Activated CD4-positive, CD25-positive, alpha-beta regulatory T cell treated with anti-CD3 and anti-CD28 coated beads, Interleukin-2, amount 50 U/mL, for 72 hours (primary cell): ENCODE data around the gene FXYD2.

Source experiments
- DNase-seq: peaks from one replicate; pipeline ENCODE4 v3.0.0; 2021

Gene FXYD2

DNA sequence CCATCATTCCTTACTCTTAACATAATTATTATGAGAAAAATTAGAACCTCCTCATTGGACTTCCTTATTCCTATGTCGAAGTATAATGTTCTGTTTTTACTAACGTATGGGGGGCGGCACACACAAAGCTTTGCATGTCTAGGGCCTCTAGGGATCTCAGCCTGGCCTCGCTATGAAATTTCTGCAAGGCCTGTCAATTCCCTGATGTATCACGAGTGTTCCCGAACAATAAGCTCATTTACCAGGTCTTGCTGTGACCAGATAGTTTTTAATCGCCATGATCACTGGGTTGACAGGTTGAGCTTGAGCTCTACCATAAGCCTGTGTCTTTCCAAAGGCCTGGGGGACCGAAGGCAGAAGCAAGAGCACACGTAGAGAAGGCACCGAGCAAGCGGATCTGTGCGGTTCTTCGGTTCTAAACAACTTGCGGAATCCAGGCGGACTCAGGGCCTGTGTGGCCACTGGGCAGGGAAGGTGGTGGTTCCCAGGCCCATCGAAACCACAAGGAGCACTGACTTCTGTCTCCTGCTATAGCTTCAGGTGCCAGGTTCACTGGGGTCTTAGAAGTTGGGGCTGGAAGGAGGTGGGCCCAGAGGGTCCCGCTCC, 10.4 kb upstream of the FXYD2 start:
- peak; percentile 21 for DNase-seq

DNA sequence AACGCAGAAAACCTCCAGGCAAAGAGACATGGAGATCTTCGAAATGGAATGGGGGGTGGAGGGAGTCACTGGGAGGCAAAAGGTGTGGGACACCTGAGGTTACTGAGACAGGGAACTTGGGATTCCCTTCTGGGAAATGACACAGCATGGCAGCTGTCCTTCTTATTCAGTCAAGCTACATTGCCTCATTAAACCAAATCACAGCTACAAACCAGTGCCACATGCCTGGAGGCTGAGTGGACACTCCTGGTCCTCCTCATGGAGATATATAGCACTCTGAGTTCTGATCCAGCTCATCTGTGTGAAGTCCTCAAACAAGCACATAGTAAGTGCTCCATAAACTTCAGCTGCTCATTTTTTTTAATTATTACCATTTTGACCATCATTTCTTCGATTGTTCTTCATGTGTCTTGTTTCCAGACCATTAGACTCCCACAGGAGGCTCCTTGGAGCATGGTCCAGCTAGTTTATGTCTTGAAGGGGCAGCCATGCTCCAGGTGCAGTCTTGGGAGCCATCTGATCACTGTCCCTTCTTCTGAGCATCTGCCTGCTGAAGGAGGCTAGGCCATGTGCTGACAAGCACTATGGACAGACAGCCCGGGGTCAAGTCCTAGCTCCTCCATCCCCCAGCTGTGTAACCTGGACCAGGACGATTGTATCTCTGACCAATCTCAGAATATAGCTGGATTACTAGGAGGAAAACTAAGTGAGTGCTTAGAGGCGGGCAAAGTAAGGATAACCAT, 9.7 kb upstream of the FXYD2 start:
- peak; percentile 8 for DNase-seq

DNA sequence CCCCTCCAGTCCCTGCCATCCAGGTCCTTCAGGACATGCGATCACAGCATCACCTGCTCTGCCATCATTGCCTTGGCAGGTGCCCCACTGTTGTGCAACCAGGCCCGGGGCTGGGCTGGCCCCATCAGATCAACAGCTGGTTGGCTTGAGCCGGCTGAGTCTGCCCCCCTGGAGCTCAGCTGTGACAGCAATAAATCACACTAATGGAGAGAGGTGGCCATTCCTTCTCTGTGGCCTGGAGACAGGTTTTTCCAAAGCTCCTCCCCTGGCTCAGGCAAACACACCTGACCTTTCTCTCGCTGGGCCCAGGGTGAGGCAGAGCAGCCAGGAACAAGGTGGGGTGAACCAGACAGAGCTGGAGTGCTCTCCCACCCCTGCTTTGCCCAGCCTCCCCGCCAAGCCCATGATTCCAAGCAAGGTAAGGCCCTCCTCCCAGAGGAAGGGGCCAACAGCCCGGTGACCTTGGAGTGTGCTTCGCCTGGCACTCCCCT, 8.9 kb upstream of the FXYD2 start:
- DNase-seq: peak; percentile 28

DNA sequence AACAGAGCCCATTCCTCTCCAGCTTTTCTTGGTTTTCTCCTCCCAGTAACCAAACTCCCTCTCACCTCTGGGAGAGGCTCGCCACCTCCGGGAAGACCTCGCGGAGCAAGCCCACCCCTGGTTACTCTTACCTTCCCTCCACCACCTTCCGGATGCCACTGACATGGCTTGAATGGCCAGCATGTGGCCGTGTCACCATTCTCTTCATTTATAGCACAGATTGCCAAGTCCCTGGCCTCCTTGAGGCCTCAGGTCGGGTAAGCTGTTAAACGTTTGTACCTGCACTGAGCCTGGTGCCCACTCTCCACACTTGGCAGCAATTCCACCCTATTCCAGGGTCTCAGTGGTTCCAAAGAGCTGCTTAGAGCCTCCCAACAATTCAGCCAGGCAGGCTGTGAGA, 8.0 kb upstream of the FXYD2 start:
- peak; percentile 9 for DNase-seq

DNA sequence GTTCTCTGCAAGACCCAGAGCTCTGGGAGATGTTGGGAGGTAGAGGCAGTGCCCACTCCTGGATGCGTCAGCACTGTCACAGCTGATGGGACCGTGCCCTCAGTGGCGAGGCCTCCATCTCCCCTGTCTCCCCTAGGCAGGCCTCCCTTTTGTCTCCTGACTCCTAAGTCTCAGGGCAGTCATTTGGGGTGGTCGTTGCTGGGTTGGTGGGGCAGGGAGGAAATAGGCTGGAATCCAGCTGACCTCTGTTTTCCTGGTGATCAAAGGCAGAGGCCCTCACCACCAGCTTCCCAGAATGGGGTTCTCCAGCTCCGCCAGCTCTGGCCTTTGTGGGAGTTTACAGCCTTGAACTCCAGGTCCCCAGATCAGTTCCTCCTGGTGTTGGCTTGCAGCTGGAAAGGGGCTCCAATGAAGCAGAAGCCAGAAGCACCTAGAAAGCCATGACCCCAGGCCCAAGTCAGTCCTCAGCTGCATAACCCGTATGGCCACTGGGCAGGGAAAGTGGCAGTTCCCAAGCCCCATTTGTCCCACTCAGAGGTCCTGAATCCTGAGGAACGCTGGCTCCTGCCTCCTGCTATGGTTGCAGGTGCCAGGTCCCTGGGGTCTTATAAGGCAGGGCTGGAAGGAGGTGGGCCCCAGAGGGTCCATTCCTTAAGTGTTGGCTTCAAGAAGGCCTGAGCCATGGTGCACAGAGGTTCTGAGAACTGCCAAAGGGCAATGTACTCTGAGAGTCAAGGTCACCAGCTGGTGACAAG, 7.3 kb upstream of the FXYD2 start:
- peak; percentile 15 for DNase-seq

DNA sequence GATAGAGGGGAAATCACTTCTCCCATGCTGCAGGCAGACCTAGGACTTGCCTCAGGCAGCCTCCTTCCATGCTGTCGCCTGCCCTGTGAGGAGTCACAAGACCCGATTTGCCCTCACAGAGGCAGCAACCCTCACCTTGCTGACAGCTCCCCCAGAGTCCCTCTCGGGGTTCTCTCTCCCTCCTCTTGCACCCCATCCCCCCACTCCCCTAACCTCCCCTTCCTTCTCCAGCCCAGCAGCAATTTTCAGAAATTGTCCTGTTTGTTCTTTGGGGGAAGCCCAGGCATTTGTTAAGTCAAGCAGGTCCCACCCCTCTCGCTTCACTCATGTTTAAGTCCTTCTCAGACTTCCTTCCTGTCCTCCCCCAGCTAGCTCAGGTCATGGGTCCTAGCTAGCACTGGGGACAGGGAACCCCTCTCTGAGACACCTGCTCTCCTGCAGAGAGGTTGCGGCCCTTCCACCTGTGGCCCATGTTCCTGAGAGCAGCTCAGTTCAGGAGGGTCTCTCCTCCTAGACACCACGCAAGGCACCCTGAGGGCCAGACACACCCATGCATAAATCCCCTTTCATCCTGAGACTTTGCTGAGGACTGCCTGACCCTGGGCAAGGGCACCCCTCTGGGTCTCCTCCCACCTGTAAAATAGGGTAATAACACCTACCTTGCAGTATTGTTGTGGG, 6.3 kb upstream of the FXYD2 start:
- peak; percentile 29 for DNase-seq

DNA sequence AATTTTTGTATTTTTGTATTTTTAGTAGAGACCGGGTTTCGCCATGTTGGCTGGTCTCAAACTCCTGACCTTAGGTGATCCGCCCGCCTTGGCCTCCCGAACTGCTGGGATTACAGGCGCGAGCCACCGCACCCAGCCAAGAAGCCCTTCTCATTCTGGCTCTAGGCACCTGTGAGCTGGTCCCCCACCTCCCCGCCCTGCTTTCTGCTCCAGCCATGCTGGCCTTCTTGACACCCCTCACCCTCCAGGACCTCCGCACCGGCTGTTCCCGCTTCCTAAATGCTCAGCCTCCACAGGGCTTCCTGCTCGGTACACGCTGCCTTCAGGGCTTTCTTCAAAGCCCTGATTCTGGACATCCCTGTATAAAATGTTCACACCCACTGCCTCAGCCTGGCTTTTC, 5.5 kb upstream of the FXYD2 start:
- no peak for DNase-seq

DNA sequence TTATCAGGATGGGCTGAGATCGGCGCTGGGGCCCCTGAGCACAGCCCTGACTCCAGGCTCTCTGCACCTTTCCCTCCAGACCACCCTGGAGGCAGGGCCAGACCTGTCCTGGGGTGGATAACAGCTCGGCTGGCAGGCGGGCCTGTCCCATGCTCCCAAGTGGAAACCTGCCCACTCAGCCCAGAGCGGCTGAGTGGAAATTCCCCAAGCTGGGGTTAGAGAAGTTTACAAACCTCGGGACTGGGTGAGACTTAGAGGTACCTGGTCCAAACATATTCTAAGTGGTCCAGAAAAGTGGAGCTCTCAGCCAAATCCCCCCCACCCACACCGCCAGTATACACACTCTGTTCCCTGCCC, 4.8 kb upstream of the FXYD2 start:
- peak; percentile 30 for DNase-seq

DNA sequence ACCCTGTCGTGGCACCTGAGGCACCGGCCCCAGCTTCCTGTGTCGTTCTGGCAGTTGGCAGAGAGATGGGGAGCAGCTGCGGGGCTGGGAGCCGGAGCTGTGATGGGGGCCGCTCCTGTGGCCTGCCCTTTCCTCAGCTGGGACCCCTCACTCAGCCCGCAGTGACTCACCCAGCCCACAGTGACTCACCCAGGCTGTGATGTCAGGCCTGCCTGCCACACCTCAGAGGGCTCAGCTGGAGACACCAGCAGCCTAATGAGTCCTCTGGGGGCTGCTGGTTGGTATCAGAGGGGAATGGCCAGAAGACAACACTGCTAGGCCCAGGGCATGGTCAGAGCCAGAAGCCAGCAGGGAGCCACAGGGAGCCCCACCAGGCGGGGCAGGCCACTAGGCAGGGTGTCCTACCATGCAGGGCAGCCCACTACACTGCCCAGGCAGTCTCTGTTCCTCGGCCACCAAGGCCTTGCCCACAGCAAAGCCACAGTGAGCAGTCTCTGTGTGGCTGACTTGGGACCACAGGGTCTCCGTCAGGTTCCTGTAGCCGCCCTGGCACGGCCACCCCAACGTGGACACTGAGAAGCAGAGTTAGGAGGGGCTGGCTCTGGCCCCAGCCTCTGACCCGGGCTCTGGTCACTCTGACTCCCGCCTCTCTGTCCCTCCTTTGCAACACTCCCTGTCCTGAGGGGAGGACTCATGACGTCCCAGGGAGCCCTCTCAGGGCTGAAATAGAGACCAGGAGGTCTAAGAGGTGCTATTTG, 4.2 kb upstream of the FXYD2 start:
- peak; percentile 66 for DNase-seq

DNA sequence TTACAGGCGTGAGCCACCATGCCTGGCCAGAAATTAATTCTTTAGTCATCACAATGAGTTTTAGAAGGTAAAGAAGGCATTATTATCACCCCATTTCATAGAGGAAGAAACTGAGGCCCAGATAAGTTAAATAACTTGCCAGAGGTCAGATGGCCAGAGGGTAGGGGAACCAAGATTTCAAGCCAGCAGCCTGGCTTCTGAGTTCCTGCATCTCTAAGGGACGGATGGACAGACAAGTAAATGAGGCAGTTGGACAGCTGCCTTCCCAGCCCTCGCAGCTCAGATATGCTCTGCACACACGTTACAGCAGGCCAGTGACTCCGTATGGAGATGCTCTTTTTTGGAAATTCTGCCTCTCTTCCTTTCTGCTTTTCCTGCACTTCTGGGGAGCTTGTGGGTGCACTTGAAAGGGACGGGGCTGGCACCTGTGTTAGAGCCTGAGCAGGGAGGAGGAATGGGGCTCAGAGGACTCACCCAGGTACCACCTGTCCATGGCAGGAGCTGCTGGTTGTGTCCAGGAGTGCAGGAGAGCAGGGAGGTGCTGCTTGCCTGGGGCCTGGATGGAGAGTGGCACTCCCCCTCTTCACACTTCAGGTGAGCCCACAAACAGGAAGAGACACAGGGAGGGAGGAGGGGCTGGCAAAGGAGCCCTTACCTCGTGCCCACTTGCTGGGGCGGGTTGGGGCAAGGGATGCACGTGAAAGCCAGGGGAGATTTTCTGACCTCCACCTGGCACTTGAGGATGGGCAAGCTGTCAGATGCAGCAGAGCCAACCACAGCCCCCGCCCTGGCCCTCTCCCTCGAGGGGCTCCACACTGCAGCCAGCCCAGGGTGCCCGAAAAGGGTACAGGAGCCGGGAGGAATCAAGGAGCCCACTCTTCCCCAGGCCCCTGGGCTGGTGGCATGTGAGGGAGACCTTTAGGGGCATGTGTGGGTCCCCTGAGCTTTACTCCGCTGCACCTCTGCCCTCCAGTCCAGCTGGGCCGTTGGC, 3.3 kb upstream of the FXYD2 start:
- DNase-seq: no peak

DNA sequence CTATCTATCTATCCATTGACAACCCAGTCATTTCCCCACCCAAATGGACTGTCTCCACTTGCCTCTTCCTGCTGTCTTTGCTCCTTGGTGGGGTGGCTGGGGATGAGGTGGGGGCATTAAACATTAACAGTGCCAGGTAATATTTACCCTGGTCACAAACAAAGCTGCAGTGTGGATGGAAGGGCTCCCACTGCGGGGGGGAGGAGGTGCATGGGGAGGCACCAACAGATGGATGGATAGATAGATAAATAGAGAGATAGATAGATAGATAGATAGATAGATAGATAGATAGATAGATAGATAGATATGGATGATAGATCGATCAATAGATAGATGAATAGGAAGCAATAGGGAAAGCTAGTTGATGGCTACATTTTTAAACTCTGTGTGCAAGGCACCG, 2.3 kb upstream of the FXYD2 start:
- DNase-seq: no peak

DNA sequence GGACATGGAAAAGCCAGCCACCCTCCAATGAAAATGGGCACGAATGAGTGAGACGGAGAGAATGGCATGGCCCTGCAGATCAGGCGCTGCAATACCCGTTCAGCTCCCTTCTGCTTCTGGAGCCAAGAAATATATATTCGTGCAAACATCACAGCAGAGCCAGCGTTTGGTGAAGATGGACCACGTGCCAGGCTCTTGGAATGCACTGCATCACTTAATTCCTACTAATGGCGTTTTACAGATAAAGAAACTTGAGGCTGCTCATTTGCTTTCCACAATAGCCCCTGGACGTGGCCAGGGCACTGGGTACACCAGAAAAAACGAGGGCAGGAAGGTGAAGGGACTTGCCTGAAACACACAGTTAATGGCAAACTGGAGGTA, 1.6 kb upstream of the FXYD2 start:
- DNase-seq: peak; percentile 19

DNA sequence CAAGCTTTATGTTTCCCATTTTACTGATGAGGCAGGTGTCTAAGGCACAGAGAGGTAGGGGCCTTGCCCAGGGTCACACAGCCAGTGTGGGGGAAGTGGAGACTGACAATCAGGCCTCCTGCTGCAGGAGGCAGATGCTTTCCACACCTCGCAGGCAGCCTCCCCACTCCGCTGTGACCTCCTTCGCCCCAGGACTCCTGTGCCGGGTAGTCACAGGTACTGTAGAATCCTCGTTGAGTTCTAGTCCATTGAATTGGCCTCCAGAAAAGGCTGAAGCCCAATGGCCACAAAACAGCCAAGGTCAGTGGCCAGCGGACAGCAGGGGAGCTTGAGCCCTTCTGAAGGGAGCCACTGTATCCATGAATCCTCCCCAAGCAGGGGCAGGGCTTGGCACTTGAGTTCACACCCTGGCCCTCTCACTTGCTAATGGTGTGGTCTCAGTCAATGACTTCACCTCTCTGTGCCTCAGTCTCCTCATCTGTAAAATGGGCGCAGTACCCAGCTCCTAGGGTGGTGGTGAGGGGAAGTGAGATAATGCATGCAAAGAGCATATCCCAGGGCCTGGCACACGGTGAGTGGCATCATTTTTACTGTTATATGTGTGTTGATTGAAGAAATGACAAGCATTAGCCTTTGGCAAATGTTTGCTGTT, 1.1 kb upstream of the FXYD2 start:
- peak; percentile 24 for DNase-seq

DNA sequence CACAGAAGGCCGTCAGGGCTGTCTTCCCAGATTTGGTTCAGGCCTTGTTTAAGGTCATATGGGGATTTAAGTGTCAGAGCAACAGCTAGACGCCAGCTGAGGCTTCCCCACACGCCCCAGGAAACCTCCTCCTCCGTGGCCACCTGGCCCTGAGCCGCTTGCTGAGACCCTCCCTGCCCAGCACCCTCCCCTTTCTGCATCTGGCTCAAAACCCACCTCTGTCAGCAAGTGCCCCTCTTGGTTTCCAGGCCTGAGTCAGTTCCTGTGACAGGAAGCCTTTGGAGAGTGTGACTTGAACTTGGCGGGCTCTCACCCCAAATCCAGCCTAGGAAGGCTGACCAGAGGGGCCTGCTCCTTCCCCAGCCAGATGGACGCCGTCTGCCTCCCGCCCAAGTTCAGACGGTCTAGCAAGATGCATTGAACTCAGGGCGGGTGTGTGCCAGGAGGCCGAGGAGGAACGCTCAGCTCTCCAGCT, 561 bp downstream of the FXYD2 start:
- DNase-seq: peak; percentile 36

DNA sequence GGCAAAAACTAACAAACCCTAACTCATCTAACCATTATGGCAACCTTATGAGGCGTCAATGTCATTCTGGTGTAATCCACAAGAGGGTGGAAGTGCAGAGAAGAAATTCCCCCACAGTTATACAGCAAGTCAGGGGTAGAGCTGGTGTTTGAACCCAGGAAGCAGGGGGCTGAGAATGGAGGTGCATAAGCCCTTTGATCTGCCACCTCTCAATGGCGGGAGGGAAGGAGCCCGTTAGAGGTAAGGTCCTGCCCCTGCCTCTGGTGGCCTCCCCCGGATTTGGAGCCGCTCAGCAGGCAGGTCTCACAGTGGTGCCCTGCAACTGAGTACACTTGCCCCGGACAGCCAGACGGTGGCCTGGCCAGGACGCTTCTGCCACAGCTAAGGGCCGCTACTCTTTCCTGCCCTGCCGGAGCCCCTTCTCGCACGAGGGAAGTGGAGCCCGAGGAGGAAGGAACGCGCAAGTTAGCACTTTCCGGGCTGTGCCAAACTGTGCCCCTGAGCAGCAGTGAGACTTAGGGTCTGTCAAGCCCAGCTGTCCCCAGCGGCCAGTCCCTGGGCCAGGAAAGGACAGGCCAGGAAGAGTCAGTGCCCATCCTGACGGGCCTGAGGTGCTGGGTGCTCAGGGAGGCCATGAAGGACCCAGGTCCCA, 1.1 kb downstream of the FXYD2 start:
- DNase-seq: peak; percentile 40

DNA sequence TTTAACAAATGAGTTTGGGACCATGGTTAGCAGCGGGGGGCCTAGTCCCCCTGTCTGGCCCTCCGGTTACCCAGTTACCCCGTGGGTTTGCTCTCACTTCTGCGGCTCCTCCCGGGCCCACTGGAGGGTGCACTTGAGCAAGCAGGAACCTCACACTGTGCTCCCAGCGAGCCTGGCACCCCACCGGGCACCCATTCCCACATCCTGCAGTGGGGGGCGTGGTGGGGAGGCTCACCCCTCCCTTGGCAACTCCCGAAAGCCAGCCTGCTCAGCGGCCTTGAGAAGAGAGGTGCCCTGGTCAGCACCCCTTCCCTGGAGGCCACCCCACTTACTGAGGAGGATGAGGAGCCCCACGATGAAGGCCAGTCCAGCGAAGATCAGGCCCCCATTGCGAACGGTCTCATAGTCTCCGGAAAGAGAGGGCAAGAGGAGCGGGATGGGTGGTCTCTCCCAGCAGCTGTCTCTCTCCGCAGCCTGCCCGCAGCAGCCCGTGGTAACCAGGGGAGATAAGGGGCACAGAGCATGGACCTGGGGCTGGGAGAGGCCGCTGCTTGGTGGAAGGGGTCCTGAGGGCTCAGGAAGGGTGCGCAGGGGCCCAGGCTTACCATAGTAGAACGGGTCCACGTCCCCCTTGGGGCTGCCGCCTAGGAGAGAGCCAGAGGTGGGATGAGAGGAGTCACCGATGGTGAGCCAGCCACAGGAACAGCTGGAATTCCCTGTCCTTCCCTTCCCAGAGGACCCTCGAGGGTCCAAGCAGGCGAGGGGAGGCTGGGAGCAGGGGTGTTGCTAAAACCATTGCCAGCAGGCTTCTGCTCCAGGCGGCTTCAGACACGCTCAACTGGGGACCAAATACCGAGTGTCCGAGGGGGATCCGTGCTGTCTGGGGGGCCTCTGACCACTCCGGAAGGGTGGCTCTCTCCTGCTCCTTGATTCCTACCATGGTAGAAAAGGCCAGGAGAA, 2.2 kb downstream of the FXYD2 start:
- DNase-seq: peak; percentile 57

DNA sequence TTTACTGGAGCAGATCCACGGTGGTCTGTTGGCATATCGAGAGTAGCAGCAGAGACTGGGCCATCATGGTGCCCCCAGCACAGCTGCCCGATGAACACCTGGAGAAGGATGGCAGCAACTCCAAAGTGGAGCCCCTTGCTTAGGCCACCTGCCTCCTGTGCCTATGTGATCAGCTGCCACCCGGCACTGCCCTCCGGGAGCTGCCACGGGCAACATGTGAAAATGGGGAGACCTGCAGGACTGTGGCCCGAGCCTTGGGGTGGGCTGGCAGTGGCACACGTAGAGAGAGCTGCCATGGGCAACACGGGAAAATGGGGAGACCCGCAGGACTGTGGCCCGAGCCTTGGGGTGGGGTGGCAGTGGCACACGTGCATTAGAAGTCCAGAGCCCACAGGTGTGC, 3.1 kb downstream of the FXYD2 start:
- DNase-seq: no peak

DNA sequence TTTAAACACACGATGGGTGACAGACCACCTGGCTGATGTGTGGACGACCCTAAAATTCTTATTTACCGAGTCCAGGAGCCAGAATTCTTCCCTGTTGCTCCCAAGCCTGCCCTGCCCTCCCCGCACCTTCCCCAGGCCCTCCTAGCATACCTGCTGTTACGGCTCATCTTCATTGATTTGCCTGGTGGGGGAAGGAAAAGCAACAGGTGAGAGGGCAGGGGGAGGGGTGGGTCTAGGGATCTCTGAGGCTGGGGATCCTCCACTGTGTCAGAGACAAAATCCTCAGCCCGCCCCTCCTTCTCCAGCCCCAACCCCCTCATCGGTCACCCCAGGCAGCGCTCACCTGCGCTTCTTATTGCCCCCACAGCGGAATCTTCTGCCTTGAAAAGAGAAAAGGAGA, 4.0 kb downstream of the FXYD2 start:
- no peak for DNase-seq

DNA sequence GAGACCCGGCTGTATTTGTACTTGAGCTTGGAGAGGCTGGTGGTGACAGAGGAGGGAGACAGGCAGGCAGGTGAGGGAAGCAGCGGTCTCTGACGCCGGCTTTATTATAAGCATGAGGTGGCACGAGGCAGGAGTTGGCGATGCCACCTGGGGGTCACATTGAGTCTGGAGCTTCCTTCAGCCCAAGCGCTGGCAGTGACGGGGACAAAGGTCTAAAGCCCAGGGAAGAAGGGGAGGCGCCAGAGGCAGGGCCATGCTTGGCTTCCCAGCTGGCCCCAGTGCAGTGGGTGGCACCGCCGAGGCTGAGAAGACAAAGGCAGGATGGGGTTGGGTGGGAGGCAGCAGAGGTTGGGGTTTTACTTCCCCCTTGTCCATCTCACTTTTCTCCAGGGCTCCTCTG, 4.5 kb downstream of the FXYD2 start:
- no peak for DNase-seq
